ENCODE measurements around the gene P4HA1. TPM values are rescaled to one million over a fixed set of nuclear protein-coding genes. Genes with fewer than 3 reads are reported as not detected.

The P4HA1 gene
- total RNA-seq, 1 experiment from 2014 or later = 34.4 TPM

DNA sequence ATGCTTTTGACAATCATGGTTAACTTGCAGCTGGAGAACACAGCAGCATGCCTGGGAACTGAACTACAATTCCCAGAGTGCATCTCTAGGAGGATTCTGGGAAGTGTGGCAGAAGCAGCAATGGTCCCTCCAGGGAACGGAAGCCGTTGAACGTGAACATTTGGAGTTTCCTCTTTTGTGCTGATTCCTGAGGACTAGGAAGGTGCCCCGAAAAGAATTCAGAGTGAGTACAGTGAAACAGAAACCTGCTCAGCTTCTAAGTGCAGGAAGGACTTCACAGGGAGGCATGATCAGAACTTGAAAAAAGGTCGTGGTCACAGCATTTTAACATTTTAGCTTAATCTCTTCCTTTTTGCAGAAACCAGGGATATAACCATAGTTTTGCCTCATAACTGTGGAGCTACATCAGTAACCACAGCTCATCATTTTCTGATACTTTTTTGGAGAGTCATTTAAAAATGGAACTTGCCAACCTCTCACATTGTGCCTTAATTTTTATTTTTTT is 13.7 kb upstream of the P4HA1 start, which contains the start of gene NUDT13 (continued):
- no peak for TF ChIP-seq ZNF219 (CRISPR knock-in tag; IDR thresholded peaks at IDR 0.05; ENCODE audit: borderline replicate concordance)
- TF ChIP-seq GABPB1 (CRISPR knock-in tag; IDR thresholded peaks at IDR 0.05) = 0 out of 2 replicates have a peak, but pooled peaks have one; percentile 15
- no peak for TF ChIP-seq IRF2 (CRISPR knock-in tag; IDR thresholded peaks at IDR 0.05; ENCODE audit: borderline replicate concordance, low read depth)
- no peak for TF ChIP-seq TEAD4 (CRISPR knock-in tag; IDR thresholded peaks at IDR 0.05)
- TF ChIP-seq, protein P1, sequence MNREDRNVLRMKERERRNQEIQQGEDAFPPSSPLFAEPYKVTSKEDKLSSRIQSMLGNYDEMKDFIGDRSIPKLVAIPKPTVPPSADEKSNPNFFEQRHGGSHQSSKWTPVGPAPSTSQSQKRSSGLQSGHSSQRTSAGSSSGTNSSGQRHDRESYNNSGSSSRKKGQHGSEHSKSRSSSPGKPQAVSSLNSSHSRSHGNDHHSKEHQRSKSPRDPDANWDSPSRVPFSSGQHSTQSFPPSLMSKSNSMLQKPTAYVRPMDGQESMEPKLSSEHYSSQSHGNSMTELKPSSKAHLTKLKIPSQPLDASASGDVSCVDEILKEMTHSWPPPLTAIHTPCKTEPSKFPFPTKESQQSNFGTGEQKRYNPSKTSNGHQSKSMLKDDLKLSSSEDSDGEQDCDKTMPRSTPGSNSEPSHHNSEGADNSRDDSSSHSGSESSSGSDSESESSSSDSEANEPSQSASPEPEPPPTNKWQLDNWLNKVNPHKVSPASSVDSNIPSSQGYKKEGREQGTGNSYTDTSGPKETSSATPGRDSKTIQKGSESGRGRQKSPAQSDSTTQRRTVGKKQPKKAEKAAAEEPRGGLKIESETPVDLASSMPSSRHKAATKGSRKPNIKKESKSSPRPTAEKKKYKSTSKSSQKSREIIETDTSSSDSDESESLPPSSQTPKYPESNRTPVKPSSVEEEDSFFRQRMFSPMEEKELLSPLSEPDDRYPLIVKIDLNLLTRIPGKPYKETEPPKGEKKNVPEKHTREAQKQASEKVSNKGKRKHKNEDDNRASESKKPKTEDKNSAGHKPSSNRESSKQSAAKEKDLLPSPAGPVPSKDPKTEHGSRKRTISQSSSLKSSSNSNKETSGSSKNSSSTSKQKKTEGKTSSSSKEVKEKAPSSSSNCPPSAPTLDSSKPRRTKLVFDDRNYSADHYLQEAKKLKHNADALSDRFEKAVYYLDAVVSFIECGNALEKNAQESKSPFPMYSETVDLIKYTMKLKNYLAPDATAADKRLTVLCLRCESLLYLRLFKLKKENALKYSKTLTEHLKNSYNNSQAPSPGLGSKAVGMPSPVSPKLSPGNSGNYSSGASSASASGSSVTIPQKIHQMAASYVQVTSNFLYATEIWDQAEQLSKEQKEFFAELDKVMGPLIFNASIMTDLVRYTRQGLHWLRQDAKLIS (CRISPR knock-in tag; IDR thresholded peaks at IDR 0.05; ENCODE audit: borderline replicate concordance) = no peak
- no peak for TF ChIP-seq SMAD4 (CRISPR knock-in tag; IDR thresholded peaks at IDR 0.05)
- TF ChIP-seq ZBTB21 (CRISPR knock-in tag; IDR thresholded peaks at IDR 0.05; ENCODE audit: borderline replicate concordance) = no peak
- TF ChIP-seq, protein P2, sequence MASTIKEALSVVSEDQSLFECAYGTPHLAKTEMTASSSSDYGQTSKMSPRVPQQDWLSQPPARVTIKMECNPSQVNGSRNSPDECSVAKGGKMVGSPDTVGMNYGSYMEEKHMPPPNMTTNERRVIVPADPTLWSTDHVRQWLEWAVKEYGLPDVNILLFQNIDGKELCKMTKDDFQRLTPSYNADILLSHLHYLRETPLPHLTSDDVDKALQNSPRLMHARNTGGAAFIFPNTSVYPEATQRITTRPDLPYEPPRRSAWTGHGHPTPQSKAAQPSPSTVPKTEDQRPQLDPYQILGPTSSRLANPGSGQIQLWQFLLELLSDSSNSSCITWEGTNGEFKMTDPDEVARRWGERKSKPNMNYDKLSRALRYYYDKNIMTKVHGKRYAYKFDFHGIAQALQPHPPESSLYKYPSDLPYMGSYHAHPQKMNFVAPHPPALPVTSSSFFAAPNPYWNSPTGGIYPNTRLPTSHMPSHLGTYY (CRISPR knock-in tag; IDR thresholded peaks at IDR 0.05) = no peak
- no peak for TF ChIP-seq NFATC4 (CRISPR knock-in tag; IDR thresholded peaks at IDR 0.05)
- no peak for TF ChIP-seq NR1H2 (CRISPR knock-in tag; IDR thresholded peaks at IDR 0.05)
- TF ChIP-seq, protein P3, sequence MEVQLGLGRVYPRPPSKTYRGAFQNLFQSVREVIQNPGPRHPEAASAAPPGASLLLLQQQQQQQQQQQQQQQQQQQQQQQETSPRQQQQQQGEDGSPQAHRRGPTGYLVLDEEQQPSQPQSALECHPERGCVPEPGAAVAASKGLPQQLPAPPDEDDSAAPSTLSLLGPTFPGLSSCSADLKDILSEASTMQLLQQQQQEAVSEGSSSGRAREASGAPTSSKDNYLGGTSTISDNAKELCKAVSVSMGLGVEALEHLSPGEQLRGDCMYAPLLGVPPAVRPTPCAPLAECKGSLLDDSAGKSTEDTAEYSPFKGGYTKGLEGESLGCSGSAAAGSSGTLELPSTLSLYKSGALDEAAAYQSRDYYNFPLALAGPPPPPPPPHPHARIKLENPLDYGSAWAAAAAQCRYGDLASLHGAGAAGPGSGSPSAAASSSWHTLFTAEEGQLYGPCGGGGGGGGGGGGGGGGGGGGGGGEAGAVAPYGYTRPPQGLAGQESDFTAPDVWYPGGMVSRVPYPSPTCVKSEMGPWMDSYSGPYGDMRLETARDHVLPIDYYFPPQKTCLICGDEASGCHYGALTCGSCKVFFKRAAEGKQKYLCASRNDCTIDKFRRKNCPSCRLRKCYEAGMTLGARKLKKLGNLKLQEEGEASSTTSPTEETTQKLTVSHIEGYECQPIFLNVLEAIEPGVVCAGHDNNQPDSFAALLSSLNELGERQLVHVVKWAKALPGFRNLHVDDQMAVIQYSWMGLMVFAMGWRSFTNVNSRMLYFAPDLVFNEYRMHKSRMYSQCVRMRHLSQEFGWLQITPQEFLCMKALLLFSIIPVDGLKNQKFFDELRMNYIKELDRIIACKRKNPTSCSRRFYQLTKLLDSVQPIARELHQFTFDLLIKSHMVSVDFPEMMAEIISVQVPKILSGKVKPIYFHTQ (CRISPR knock-in tag; IDR thresholded peaks at IDR 0.05) = no peak
- TF ChIP-seq, protein P4, sequence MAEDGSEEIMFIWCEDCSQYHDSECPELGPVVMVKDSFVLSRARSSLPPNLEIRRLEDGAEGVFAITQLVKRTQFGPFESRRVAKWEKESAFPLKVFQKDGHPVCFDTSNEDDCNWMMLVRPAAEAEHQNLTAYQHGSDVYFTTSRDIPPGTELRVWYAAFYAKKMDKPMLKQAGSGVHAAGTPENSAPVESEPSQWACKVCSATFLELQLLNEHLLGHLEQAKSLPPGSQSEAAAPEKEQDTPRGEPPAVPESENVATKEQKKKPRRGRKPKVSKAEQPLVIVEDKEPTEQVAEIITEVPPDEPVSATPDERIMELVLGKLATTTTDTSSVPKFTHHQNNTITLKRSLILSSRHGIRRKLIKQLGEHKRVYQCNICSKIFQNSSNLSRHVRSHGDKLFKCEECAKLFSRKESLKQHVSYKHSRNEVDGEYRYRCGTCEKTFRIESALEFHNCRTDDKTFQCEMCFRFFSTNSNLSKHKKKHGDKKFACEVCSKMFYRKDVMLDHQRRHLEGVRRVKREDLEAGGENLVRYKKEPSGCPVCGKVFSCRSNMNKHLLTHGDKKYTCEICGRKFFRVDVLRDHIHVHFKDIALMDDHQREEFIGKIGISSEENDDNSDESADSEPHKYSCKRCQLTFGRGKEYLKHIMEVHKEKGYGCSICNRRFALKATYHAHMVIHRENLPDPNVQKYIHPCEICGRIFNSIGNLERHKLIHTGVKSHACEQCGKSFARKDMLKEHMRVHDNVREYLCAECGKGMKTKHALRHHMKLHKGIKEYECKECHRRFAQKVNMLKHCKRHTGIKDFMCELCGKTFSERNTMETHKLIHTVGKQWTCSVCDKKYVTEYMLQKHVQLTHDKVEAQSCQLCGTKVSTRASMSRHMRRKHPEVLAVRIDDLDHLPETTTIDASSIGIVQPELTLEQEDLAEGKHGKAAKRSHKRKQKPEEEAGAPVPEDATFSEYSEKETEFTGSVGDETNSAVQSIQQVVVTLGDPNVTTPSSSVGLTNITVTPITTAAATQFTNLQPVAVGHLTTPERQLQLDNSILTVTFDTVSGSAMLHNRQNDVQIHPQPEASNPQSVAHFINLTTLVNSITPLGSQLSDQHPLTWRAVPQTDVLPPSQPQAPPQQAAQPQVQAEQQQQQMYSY (CRISPR knock-in tag; IDR thresholded peaks at IDR 0.05) = no peak
- peak; percentile 32; the same call in 1 of the 2 replicates for TF ChIP-seq ETV6 (CRISPR knock-in tag; IDR thresholded peaks at IDR 0.05)
- TF ChIP-seq, protein P5, sequence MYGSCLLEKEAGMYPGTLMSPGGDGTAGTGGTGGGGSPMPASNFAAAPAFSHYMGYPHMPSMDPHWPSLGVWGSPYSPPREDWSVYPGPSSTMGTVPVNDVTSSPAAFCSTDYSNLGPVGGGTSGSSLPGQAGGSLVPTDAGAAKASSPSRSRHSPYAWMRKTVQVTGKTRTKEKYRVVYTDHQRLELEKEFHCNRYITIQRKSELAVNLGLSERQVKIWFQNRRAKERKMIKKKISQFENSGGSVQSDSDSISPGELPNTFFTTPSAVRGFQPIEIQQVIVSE (CRISPR knock-in tag; IDR thresholded peaks at IDR 0.05; ENCODE audit: borderline replicate concordance) = no peak
- peak; percentile 55; the same call in 1 of the 2 replicates for TF ChIP-seq SP1 (CRISPR knock-in tag; conservative IDR thresholded peaks at IDR 0.05)
- no peak for TF ChIP-seq JUN (CRISPR knock-in tag; IDR thresholded peaks at IDR 0.05)
- TF ChIP-seq, protein P6, sequence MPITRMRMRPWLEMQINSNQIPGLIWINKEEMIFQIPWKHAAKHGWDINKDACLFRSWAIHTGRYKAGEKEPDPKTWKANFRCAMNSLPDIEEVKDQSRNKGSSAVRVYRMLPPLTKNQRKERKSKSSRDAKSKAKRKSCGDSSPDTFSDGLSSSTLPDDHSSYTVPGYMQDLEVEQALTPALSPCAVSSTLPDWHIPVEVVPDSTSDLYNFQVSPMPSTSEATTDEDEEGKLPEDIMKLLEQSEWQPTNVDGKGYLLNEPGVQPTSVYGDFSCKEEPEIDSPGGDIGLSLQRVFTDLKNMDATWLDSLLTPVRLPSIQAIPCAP (CRISPR knock-in tag; IDR thresholded peaks at IDR 0.05) = no peak

Measured in WTC11 (cell line).